Adipocyte (in vitro differentiated cells): ENCODE data around the gene PPARD.
"Not testable (repeated sequence)": the region's sequence is repeated elsewhere in the genome, so short reads cannot be mapped to it uniquely, and the experiment has no call there.

ENCODE experiments used
- DNase-seq: peaks from one replicate; pipeline ENCODE4 v3.0.0-alpha.2; 2015; ENCODE audit warnings: low read depth
- H3K27me3 ChIP-seq: replicated peaks from 2 replicates; pipeline ENCODE4 v1.7.0; 2013; ENCODE audit warnings: mild to moderate bottlenecking, low read length, moderate library complexity; ENCODE audit not compliant: control insufficient read depth, insufficient read depth
- H3K36me3 ChIP-seq: 2 replicates; pipeline ENCODE4 v1.7.0; 2013; ENCODE audit warnings: low read length, mild to moderate bottlenecking, moderate library complexity; ENCODE audit not compliant: control insufficient read depth, insufficient read depth, severe bottlenecking
- H3K4me1 ChIP-seq: 2 replicates; pipeline ENCODE4 v1.7.0; 2013; ENCODE audit warnings: mild to moderate bottlenecking, low read length, moderate library complexity; ENCODE audit not compliant: control insufficient read depth, insufficient read depth
- H3K4me3 ChIP-seq: 2 replicates; pipeline ENCODE4 v1.7.0; 2013; ENCODE audit warnings: mild to moderate bottlenecking, low read length, moderate library complexity
- H3K9ac ChIP-seq: 2 replicates; pipeline ENCODE4 v1.7.0; 2013; ENCODE audit warnings: mild to moderate bottlenecking, low read length, moderate library complexity
- H3K9me3 ChIP-seq: 2 replicates; pipeline ENCODE4 v1.7.0; 2013; ENCODE audit warnings: mild to moderate bottlenecking, low read length, moderate library complexity; ENCODE audit not compliant: control insufficient read depth

PPARD gene

DNA sequence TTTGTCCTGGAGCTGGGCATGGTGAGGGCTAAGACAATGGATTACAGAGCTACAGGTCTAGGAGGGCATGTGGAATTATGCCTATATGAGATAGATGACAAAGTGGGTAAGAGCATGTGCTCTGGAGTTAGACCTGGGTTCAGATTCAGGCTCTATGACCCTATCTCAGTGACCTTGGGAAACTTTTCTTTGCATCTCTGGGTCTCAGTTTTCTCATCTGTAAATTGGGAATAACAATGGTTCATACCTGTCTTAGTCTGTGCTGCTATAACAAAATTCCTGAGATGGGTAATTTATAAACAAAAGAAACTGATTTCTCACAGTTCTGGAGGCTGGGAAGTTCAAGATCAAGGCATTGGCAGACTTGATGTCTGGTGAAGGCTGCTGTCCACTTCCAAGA lies 30.3 kb downstream of the PPARD start:
- Histone ChIP-seq H3K4me3 (no peak overlapping the region), H3K4me1 (peaks cover 38% of the 10 kb centered on the region), H3K27me3 (no peaks in the 10 kb centered on the region), H3K36me3 (no peaks in the 10 kb centered on the region), H3K9me3 (no peaks in the 10 kb centered on the region), H3K9ac (no peak overlapping the region)
- no peak for DNase-seq

- Histone ChIP-seq H3K27me3 (no peaks in the 10 kb centered on the region), H3K4me3 (no peak overlapping the region), H3K4me1 (peaks cover 2% of the 10 kb centered on the region), H3K36me3 (no peaks in the 10 kb centered on the region), H3K9me3 (no peaks in the 10 kb centered on the region), H3K9ac (no peak overlapping the region)
- DNase-seq, result no peak
Measured at GRCh38 chr6:35376281-35376680, 33.9 kb downstream of the PPARD start.

DNA sequence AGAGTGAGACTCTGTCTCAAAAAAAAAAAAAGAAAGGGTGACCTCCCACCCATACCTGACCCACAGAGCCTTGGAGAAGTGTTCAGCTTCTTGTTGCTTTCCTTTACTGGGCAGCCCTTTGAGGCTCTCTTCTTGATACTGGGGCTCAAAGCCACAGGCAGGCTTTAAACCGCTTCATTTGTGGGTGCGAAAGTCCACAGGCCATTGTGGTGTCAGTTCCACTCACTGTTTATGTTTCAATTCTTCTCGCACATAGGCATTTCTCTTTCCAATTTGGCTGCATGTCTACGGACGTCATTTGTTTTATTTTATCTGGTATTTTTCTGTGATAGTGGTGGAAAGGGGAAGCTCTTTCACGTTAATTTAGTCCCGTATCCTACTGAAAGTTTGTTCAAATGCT lies 34.6 kb downstream of the PPARD start:
- H3K9me3 ChIP-seq, result no peaks in the 10 kb centered on the region
- H3K4me1 ChIP-seq, result peaks cover 8% of the 10 kb centered on the region
- no peaks in the 10 kb centered on the region for H3K36me3 ChIP-seq
- no peak overlapping the region for H3K4me3 ChIP-seq
- H3K27me3 ChIP-seq, result no peaks in the 10 kb centered on the region
- no peak for DNase-seq
- no peak overlapping the region for H3K9ac ChIP-seq

GRCh38 chr6:35378261-35378660 lies 35.9 kb downstream of the PPARD start:
- no peak for DNase-seq
- Histone ChIP-seq H3K4me1 (peaks cover 14% of the 10 kb centered on the region), H3K36me3 (no peaks in the 10 kb centered on the region), H3K9me3 (no peaks in the 10 kb centered on the region), H3K4me3 (no peak overlapping the region), H3K9ac (no peak overlapping the region), H3K27me3 (no peaks in the 10 kb centered on the region)

- no peak overlapping the region for H3K4me3 ChIP-seq
- no peak overlapping the region for H3K9ac ChIP-seq
- H3K4me1 ChIP-seq, result peaks cover 20% of the 10 kb centered on the region
- H3K9me3 ChIP-seq, result no peaks in the 10 kb centered on the region
- no peaks in the 10 kb centered on the region for H3K27me3 ChIP-seq
- DNase-seq, result peak; percentile 38
- no peaks in the 10 kb centered on the region for H3K36me3 ChIP-seq
Measured at GRCh38 chr6:35381132-35381531, 38.8 kb downstream of the PPARD start.

DNA sequence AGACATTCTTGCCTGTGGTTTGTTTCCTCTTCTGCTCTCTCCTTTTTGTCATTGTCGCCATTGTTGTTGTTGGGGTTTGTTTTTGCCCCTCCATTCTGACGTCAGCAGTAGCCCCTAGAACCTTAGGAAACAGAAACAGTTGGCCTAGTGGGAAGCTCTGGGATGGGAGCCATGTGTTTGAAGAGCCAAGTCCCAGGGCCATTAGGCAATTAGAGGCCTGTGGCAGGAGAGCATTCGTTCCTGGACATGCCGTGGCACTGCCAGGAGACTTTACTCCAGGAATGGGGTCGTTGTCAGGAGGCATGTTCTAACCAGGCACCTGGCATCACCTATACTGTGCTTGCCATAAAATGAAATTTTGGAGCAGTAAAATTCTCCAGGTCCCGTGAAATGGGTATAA lies 39.7 kb downstream of the PPARD start:
- Histone ChIP-seq H3K4me1 (peaks cover 20% of the 10 kb centered on the region), H3K9me3 (no peaks in the 10 kb centered on the region), H3K9ac (no peak overlapping the region), H3K36me3 (no peaks in the 10 kb centered on the region), H3K4me3 (no peak overlapping the region), H3K27me3 (no peaks in the 10 kb centered on the region)
- no peak for DNase-seq

DNA sequence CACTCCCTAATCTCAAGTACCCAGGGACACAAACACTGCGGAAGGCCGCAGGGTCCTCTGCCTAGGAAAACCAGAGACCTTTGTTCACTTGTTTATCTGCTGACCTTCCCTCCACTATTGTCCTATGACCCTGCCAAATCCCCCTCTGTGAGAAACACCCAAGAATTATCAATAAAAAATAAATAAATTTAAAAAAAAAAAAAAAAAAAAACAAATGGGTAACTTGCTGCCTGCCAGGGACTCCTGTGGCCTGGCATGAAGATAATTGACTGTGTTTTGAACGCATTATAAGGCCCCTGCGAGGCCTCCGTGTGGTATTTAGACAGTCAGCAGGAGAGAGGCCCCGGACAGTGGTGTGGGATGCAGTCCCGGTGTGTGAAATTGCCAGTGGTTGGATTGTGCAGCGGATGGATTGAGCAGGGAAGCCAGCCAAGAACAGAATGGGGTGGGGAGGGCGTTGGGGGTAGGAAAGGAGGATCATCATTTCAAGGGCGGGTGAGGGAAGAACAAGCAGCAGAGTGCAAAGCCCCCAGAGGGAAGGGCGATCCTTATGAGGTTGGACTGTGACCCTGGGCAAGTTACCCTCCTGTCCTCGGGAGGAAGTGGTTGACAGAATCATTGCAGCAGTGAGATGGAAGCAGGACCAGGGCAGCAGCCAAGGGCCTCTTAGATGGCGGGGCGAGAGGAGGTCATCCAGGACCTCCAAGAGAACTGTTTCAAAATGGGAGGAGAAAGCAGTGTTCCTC lies 43.3 kb downstream of the PPARD start:
- H3K9ac ChIP-seq, result no peak overlapping the region
- H3K9me3 ChIP-seq, result no peaks in the 10 kb centered on the region
- no peaks in the 10 kb centered on the region for H3K36me3 ChIP-seq
- no peak overlapping the region for H3K4me3 ChIP-seq
- peak; percentile 63 for DNase-seq
- peaks cover 23% of the 10 kb centered on the region for H3K4me1 ChIP-seq
- no peaks in the 10 kb centered on the region for H3K27me3 ChIP-seq

GRCh38 chr6:35386989-35387388 lies 44.6 kb downstream of the PPARD start:
- H3K9ac ChIP-seq, result no peak overlapping the region
- no peaks in the 10 kb centered on the region for H3K27me3 ChIP-seq
- DNase-seq, result no peak
- H3K9me3 ChIP-seq, result no peaks in the 10 kb centered on the region
- peaks cover 19% of the 10 kb centered on the region for H3K4me1 ChIP-seq
- H3K4me3 ChIP-seq, result no peak overlapping the region
- no peaks in the 10 kb centered on the region for H3K36me3 ChIP-seq

DNA sequence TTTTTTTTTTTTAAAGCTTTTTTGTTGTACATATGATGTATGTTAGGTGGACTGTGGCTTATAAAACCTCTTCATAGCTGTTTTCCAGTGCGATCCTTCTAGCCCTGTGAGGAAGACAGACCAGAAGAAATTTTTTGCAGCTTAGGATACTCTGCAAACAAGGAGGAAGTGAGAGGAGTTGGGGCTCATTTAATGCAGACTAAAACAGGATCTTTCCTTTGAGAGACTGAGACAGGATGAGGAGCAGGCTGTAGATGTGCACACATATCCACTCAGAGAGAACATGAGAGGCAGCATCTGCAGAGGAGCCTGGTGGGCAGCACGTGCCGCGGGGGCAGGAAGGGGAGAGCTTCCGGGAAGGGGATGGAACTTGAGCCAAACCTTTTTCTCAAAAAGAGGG lies 45.7 kb downstream of the PPARD start:
- no peaks in the 10 kb centered on the region for H3K36me3 ChIP-seq
- no peak for DNase-seq
- no peak overlapping the region for H3K4me3 ChIP-seq
- peaks cover 12% of the 10 kb centered on the region for H3K4me1 ChIP-seq
- no peak overlapping the region for H3K9ac ChIP-seq
- no peaks in the 10 kb centered on the region for H3K9me3 ChIP-seq
- H3K27me3 ChIP-seq, result no peaks in the 10 kb centered on the region

- no peak overlapping the region for H3K4me3 ChIP-seq
- H3K9me3 ChIP-seq, result no peaks in the 10 kb centered on the region
- no peaks in the 10 kb centered on the region for H3K36me3 ChIP-seq
- H3K9ac ChIP-seq, result no peak overlapping the region
- H3K4me1 ChIP-seq, result peaks cover 12% of the 10 kb centered on the region
- DNase-seq, result no peak
- H3K27me3 ChIP-seq, result no peaks in the 10 kb centered on the region
Measured at GRCh38 chr6:35388772-35389352, 46.5 kb downstream of the PPARD start.

DNA sequence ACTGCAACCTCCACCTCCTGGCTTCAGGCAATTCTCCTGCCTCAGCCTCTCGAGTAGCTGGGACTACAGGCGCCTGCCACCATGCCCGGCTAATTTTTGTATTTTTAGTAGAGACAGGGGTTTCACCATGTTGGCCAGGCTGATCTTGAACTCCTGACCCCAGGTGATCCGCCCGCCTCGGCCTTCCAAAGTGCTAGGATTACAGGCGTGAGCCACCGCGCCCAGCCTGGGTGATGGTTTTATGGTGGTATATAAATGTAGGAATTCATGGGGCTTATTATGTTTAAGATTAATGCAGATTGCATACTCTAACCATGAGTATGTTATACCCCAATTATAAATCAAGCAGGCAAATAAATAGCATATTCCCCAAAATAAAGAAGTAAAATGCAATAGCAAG lies 47.0 kb downstream of the PPARD start:
- H3K4me3 ChIP-seq, H3K27me3 ChIP-seq, H3K36me3 ChIP-seq, H3K9ac ChIP-seq, DNase-seq, H3K9me3 ChIP-seq: not testable (repeated sequence)
- H3K4me1 ChIP-seq, result peaks cover 12% of the 10 kb centered on the region
